Suprapubic skin (tissue), 4 donors: Measurements from ENCODE around the gene SGCD.

Experiments
- CTCF ChIP-seq, 2 donors: fragments of 200-600 bp in 1 of 2; fragments of 450-650 bp in 1 of 2; sonication (generic) in 1 of 2; IDR thresholded peaks; one replicate each; pipeline ENCODE4 v1.5.1; 2016 to 2019; ENCODE audit warnings: antibody characterized with exemption in 2 of 2, mild to moderate bottlenecking in 1 of 2, moderate library complexity in 1 of 2
- EP300 ChIP-seq: sonication (generic); formaldehyde crosslinking; IDR thresholded peaks from one replicate; pipeline ENCODE4 v1.6.1; 2017; ENCODE audit warnings: antibody characterized with exemption
- POLR2AphosphoS5 ChIP-seq, 3 donors: sonication (generic); formaldehyde crosslinking; IDR thresholded peaks; one replicate each; pipeline ENCODE4 v1.6.1; 2017; ENCODE audit warnings: antibody characterized with exemption in 3 of 3

- no peak for TF ChIP-seq CTCF (IDR thresholded peaks at IDR 0.05)
- TF ChIP-seq POLR2AphosphoS5 (IDR thresholded peaks at IDR 0.05): no peak
- TF ChIP-seq EP300: no peak
These were observed 364.6 kb downstream of the SGCD start for GRCh38 chr5:156691572-156691971.
